HG02642 (cell line): ENCODE results near the gene ATP1B2.
"Not testable (repeated sequence)": the region's sequence is repeated elsewhere in the genome, so short reads cannot be mapped to it uniquely, and the experiment has no call there.

Experiments
- ATAC-seq: cut with Tn5 transposase; IDR thresholded peaks from one replicate; pipeline ENCODE4 v1.9.1; 2021; ENCODE audit warnings: mild to moderate bottlenecking; ENCODE audit not compliant: unreplicated experiment, poor library complexity

Gene ATP1B2

DNA sequence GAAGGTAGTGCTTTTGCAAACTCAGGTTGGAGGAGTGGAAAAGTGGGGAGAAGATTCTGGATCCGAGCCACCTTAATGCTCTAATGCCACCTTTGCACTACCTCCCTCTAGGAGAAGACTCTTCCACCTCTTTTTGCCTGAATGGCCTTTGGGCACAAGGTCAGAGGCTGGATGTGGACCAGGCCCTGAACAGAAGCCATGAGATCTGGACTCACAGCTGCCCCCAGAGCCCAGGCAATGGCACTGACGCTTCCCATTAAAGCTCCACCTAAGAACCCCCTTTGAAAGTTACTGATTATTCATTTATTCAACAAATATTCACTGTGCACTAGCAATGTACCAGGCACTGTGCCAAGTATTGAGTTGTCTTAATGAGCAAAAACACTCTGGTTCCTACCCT is 17.6 kb upstream of the ATP1B2 start:
- no peak for ATAC-seq

DNA sequence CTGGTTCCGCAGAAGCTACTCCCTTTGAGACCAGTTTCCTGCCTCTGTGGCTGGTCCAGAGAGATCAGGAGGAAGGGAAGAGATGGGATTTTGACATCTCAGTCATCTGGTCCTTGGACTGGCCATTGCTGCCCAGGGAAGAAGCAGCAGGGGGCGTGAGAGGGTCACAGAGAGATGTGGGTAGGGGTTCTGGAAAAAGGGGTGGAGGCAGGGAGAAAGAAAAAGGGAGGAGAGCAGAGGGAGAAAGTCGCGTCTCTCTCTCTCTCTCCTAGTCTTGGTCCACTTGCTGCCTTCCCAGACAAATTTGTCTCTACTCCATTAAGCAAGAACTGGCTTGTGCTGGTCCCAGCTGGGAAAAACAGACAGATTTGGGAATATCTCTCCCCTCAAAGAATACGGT is 16.3 kb upstream of the ATP1B2 start:
- no peak for ATAC-seq

DNA sequence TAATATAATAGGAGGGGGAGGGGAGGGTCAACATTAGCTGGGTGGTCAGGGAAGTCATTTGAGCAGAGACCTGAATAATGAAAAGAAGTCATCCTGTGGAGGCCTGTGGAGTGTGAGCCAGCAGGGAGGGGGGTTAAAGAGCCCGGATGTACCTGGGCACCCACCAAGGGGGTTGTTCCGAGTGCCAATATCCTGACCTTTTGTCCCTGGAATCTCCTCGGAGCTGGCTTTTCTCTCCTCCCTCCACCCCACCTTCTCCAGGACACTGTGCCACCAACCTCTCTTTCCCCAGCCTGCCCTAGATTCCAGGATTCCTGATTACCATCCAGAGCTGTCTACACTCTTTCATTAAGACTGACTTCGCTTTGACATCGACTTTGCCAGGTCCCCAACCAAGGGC is 14.6 kb upstream of the ATP1B2 start:
- ATAC-seq: no peak

DNA sequence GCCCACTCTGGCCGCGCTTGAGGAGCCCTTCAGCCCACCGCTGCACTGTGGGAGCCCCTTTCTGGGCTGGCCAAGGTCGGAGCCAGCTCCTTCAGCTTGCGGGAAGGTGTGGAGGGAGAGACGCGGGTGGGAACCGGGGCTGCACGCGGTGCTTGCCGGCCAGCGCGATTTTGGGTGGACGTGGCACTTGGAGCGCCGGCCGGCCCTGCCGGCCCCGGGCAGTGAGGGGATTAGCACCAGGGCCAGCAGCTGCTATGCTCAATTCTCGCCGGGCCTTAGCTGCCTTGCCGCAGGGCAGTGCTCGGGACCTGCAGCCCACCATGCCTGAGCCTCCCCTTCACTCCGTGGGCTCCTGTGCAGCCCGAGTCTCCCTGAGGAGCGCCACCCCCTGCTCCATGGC is 9.9 kb upstream of the ATP1B2 start:
- ATAC-seq: no peak

DNA sequence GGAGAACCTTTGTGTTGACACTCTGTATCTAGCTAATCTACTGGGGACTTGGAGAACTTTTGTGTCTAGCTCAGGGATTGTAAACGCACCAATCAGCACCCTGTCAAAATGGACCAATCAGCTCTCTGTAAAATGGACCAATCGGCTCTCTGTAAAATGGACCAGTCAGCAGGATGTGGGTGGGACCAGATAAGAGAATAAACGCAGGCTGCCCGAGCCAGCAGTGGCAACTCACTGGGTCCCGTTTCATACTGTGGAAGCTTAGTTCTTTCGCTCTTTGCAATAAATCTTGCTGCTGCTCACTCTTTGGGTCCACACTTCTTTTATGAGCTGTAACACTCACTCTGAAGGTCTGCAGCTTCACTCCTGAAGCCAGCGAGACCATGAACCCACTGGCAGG is 9.1 kb upstream of the ATP1B2 start:
- ATAC-seq: not testable (repeated sequence)

GRCh38 chr17:7644775-7645174 is 6.0 kb upstream of the ATP1B2 start:
- no peak for ATAC-seq

- ATAC-seq: no peak
Observed at GRCh38 chr17:7646457-7646856, 4.3 kb upstream of the ATP1B2 start.

DNA sequence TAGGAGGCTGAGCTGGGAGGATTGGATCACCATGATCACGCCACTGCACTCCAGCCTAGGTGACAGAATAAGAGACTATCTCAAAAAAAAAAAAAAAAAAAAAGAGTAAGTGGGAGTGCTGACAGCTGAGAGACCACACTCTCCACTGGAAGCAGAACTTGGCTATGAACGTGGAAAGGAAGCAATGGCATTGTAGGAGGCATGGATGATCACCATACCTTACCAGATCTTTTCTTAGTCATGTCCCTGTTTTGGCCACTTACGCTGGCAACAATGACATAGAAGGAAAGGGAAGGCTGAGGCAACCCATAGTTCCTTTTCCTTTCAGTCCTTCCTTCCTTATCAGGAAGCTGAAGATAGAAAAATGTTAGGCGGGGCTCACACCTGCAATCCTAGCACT is 3.7 kb upstream of the ATP1B2 start:
- ATAC-seq: no peak

- no peak for ATAC-seq
Observed at GRCh38 chr17:7651097-7651664, 455 bp downstream of the ATP1B2 start.

DNA sequence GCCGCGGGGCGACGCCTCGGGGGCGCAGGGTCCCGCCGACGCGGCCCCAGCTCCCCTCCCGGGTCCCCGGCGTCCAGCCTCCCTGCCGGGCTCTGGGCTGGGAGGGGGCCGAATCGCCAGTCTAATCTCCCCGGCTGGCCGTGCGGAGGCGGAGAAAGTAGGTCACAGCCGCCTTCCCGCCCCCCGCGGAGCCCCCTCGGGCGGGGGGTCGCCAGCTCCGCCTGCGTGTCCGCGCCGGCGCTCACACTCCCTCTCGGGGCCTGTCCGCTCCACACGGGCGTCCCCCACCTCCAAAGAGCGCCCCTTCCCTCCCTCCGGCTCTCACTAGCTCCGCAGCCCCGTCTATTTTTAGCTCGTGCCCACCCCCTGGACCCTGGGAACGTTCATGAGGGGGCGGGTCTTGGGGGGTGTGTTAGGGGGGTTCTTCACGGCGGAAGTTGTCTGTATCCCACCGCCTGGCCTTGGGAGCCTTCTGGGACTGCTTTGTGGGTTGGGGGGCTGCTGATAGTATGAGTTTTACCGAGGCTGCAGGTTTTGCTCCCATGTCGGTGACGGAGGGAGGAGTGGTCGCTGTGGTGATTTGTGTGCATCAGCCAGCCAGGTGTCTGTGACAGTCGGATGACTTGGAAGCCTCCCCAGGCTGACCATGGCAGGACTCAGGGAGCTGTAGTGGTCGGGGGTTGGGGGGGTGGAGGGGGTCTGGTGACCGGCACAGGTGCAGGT is 1.1 kb downstream of the ATP1B2 start:
- ATAC-seq: no peak

DNA sequence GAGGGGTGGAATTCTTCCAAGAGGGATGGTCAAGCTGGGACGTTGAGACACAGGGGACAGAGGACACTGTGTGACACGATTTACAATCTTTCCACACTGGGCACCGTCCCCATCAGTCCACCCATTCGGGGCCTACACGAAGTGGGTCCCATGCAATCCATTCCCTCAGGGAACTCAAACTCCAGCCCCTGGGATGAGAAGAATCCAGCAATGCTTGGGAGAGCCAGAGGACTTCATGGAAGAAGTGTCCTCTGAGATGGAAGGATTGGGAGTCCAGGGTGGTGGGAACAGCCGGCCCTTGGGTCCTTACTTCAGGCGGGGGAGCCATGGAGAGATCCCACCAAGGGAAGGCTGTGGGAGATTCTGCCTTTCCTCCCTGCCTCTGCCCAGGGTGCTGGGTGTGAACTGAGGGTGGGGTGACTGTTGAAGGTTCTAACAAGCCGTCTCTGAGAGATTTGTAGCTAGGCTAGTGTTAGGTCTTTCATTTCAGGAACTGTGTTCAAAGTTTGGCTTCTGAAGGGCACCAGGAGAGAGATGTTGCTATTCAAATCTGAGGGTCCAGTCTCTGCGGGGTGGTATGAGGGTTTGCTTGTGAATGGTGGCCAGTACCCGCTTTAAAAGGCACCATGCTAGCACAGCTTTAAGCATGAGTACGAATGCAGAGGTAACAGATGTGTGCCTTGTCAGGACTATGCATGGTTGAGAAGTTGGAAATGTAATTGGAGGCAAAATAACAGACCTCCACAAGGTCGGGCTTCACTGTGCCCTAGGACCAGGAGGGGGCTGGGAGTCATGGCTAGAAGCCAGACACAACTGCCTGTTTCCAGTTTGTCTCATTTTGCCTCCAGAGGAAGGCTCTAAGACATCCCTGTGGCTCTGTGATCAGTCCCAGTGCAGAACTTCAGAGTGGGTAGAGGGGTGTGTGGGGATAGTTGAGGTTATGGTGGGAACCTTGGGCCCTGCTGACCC is 1.9 kb downstream of the ATP1B2 start:
- ATAC-seq: no peak

GRCh38 chr17:7654832-7655540 is 4.3 kb downstream of the ATP1B2 start:
- no peak for ATAC-seq

- ATAC-seq: no peak
Observed at GRCh38 chr17:7655541-7655840, 4.8 kb downstream of the ATP1B2 start.

DNA sequence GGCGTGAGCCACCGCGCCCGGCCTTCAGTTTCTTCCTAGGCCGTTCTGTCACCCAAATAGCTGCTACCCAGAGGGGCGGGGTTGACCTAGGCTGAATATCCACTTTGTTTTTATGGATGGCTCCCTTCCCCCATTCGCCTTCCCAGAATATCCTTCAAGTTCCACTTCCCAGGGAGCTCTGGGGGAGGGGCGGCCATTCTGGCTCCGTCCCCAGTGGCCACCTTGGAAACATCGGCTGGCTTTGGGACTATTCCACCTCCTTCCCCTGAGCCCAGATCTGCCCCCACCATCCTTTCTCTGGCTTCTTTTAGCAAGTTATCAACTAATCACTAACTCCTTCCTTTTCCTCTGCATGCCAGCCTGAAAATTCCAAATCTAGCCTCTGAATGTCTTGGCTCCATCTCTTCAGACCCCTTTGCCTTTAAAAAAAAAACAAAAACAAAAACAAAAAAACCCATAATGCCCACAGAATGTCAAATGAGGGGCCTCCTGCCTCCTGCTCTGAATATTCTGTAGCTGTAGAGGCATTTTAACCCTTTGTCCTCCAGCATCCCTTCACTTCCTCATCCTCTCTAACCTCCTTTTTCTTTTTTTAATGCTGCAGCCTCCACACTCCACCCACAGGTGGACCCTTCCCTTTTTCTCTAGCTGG is 6.4 kb downstream of the ATP1B2 start:
- no peak for ATAC-seq

DNA sequence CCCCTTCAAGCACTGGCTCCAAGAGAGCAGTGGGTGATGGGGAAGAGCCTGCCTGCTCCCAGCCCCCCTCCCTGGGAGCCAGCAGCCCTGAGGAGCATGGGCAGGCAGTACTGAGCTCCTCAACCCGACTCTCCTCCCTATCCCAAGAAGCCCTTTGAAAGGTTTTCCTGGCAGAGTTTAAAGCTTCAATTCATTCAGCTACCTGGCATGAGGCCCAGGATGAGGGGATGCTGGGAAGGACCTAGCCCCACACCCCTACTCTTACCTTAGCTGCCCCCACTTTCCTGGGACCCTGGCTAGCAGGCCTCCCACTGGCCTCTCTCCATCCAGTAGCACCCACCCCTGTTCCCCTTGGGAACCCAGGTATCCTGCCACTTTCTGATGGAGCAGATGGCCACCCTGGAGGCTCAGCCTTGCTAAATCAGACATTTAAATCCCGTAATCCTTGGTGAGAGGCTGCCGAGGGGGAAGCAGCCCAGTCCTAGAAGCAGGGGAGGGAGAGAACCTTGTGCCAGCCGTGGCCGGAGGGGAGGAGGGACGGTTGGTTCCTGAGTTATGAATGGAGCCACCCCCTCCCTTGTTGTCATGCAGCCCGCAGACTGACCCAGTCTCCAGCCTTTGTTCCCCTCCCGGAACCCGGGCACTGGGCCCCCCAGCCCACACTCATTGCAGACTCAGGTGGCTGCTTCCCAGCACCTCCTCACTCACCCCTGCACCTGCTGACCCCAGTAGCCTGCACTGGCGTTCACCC is 17.1 kb downstream of the ATP1B2 start:
- no peak for ATAC-seq

- ATAC-seq: no peak
Observed at GRCh38 chr17:7668482-7668881, 17.8 kb downstream of the ATP1B2 start.

GRCh38 chr17:7673239-7673638 is 22.5 kb downstream of the ATP1B2 start:
- ATAC-seq: no peak

GRCh38 chr17:7674934-7675333 is 24.2 kb downstream of the ATP1B2 start:
- ATAC-seq: no peak

GRCh38 chr17:7676533-7676932 is 25.8 kb downstream of the ATP1B2 start:
- no peak for ATAC-seq
